Mammary epithelial cell (primary cell): ENCODE results near the gene SLC43A2.

Experiments used
- CTCF ChIP-seq, 2 donors: IDR thresholded peaks in 1 of 2; conservative IDR thresholded peaks in 1 of 2; 2 replicates each; pipeline ENCODE4 v1.5.1; 2011 to 2012; ENCODE audit warnings: inconsistent platforms in 2 of 2, low read length in 2 of 2, mild to moderate bottlenecking in 2 of 2, control low read depth in 1 of 2, low read depth in 1 of 2; ENCODE audit not compliant: insufficient read depth in 1 of 2; ENCODE audit errors: extremely low read depth in 1 of 2
- EZH2 ChIP-seq: IDR thresholded peaks from 2 replicates; pipeline ENCODE4 v1.6.1; 2012; ENCODE audit warnings: low read length, inconsistent platforms, borderline replicate concordance

GRCh38 chr17:1635675-1636465 lies 7.2 kb upstream of the SLC43A2 start:
- TF ChIP-seq CTCF (conservative IDR thresholded peaks at IDR 0.05 in 1 of 2, IDR thresholded peaks at IDR 0.05 in 1 of 2; ENCODE audit: extremely low read depth in 1 of 2, insufficient read depth in 1 of 2, low read depth in 1 of 2, low read length in 2 of 2) = no peak
- no peak for TF ChIP-seq EZH2
